WTC11 (cell line): Measurements from ENCODE around the gene METAP1. TPM values are rescaled to one million over a fixed set of nuclear protein-coding genes. Genes with fewer than 3 reads are reported as not detected.
A peak's percentile ranks its signal among the peaks of the same experiment; 100 is the strongest.

Source experiments
- ATF1 ChIP-seq: sonication (generic); formaldehyde crosslinking; IDR thresholded peaks from 2 replicates; pipeline ENCODE4 v1.8.1; 2023; ENCODE audit warnings: mild to moderate bottlenecking, moderate library complexity, missing genetic modification reagents
- CBFB ChIP-seq: sonication (generic); formaldehyde crosslinking; IDR thresholded peaks from 2 replicates; pipeline ENCODE4 v1.8.1; 2022; ENCODE audit warnings: mild to moderate bottlenecking, low read depth, missing genetic modification reagents
- ELF4 ChIP-seq: sonication (generic); formaldehyde crosslinking; IDR thresholded peaks from 2 replicates; pipeline ENCODE4 v1.8.1; 2022; ENCODE audit warnings: low read depth, mild to moderate bottlenecking, moderate library complexity, missing genetic modification reagents
- ESRRA ChIP-seq: sonication (generic); formaldehyde crosslinking; IDR thresholded peaks from 2 replicates; pipeline ENCODE4 v1.8.1; 2022; ENCODE audit warnings: mild to moderate bottlenecking, missing genetic modification reagents, borderline replicate concordance
- ETV6 ChIP-seq: sonication (generic); formaldehyde crosslinking; IDR thresholded peaks from 2 replicates; pipeline ENCODE4 v1.8.1; 2022; ENCODE audit warnings: mild to moderate bottlenecking, missing genetic modification reagents
- FOXJ3 ChIP-seq: sonication (generic); formaldehyde crosslinking; IDR thresholded peaks from 2 replicates; pipeline ENCODE4 v1.9.0; 2021; ENCODE audit warnings: missing genetic modification reagents, mild to moderate bottlenecking, borderline replicate concordance
- FOXK1 ChIP-seq: sonication (generic); formaldehyde crosslinking; IDR thresholded peaks from 2 replicates; pipeline ENCODE4 v1.8.0; 2022; ENCODE audit warnings: mild to moderate bottlenecking, moderate library complexity, missing genetic modification reagents
- HMGA2 ChIP-seq: fragments of 250-450 bp; sonication (Bioruptor Pico); IDR thresholded peaks from 2 replicates; pipeline ENCODE4 v1.4.0; 2021; ENCODE audit warnings: mild to moderate bottlenecking, moderate library complexity
- KAT7 ChIP-seq: sonication (generic); formaldehyde crosslinking; IDR thresholded peaks from 2 replicates; pipeline ENCODE4 v1.8.1; 2023; ENCODE audit warnings: missing genetic modification reagents, mild to moderate bottlenecking, borderline replicate concordance
- MXD4 ChIP-seq: fragments of 250-450 bp; sonication (Bioruptor Pico); IDR thresholded peaks from 2 replicates; pipeline ENCODE4 v1.8.0; 2021; ENCODE audit warnings: mild to moderate bottlenecking, moderate library complexity, borderline replicate concordance
- NFE2L1 ChIP-seq: sonication (generic); formaldehyde crosslinking; IDR thresholded peaks from 2 replicates; pipeline ENCODE4 v1.8.1; 2023; ENCODE audit warnings: missing genetic modification reagents
- SMAD4 ChIP-seq: sonication (generic); formaldehyde crosslinking; IDR thresholded peaks from 2 replicates; pipeline ENCODE4 v1.8.0; 2022; ENCODE audit warnings: mild to moderate bottlenecking, missing genetic modification reagents
- SOX15 ChIP-seq: fragments of 250-450 bp; sonication (Bioruptor Pico); IDR thresholded peaks from 2 replicates; pipeline ENCODE4 v1.9.0; 2021; ENCODE audit warnings: mild to moderate bottlenecking
- SP1 ChIP-seq: sonication (generic); formaldehyde crosslinking; conservative IDR thresholded peaks from 2 replicates; pipeline ENCODE4 v1.8.1; 2022; ENCODE audit warnings: missing genetic modification reagents
- TCF7 ChIP-seq: sonication (generic); formaldehyde crosslinking; IDR thresholded peaks from 2 replicates; pipeline ENCODE4 v1.8.0; 2022; ENCODE audit warnings: mild to moderate bottlenecking, low read depth, missing genetic modification reagents, moderate library complexity
- TEAD4 ChIP-seq: sonication (generic); formaldehyde crosslinking; IDR thresholded peaks from 2 replicates; pipeline ENCODE4 v1.8.0; 2022; ENCODE audit warnings: mild to moderate bottlenecking, missing genetic modification reagents
- ZNF121 ChIP-seq: sonication (generic); formaldehyde crosslinking; IDR thresholded peaks from 2 replicates; pipeline ENCODE4 v1.8.0; 2023; ENCODE audit warnings: missing genetic modification reagents
- ZNF219 ChIP-seq: sonication (generic); formaldehyde crosslinking; IDR thresholded peaks from 2 replicates; pipeline ENCODE4 v1.8.0; 2023; ENCODE audit warnings: missing genetic modification reagents, mild to moderate bottlenecking, borderline replicate concordance
- ZNF263 ChIP-seq: sonication (generic); formaldehyde crosslinking; IDR thresholded peaks from 2 replicates; pipeline ENCODE4 v1.8.1; 2022; ENCODE audit warnings: low read depth, mild to moderate bottlenecking, moderate library complexity, missing genetic modification reagents
- ZNF425 ChIP-seq: fragments of 250-450 bp; sonication (Bioruptor Pico); conservative IDR thresholded peaks from 2 replicates; pipeline ENCODE4 v1.9.0; 2021; ENCODE audit warnings: mild to moderate bottlenecking
- ZNF532 ChIP-seq: fragments of 250-450 bp; sonication (Bioruptor Pico); IDR thresholded peaks from 2 replicates; pipeline ENCODE4 v1.9.0; 2021; ENCODE audit warnings: mild to moderate bottlenecking, borderline replicate concordance
- ZNF671 ChIP-seq: fragments of 250-450 bp; sonication (Bioruptor Pico); IDR thresholded peaks from 2 replicates; pipeline ENCODE4 v1.8.0; 2021; ENCODE audit warnings: mild to moderate bottlenecking
- total RNA-seq: library from RNA; stranded (reverse); gene quantifications from 3 replicates; pipeline ENCODE4 v1.2.3, GENCODE V29; 2021
- TF ChIP-seq, protein P1 (sequence below): sonication (generic); formaldehyde crosslinking; IDR thresholded peaks from 2 replicates; pipeline ENCODE4 v1.8.0; 2022; ENCODE audit warnings: mild to moderate bottlenecking, missing genetic modification reagents
- TF ChIP-seq, protein P2 (sequence below): sonication (generic); formaldehyde crosslinking; IDR thresholded peaks from 2 replicates; pipeline ENCODE4 v1.8.1; 2023; ENCODE audit warnings: mild to moderate bottlenecking, moderate library complexity, missing genetic modification reagents
- TF ChIP-seq, protein P3 (sequence below): sonication (generic); formaldehyde crosslinking; IDR thresholded peaks from 2 replicates; pipeline ENCODE4 v1.8.1; 2022; ENCODE audit warnings: mild to moderate bottlenecking, moderate library complexity, missing genetic modification reagents
- TF ChIP-seq, protein P4 (sequence below): sonication (generic); formaldehyde crosslinking; IDR thresholded peaks from 2 replicates; pipeline ENCODE4 v1.8.1; 2022; ENCODE audit warnings: mild to moderate bottlenecking, missing genetic modification reagents, moderate library complexity, borderline replicate concordance

The METAP1 gene
- total RNA-seq, 1 experiment from 2014 or later = 102 TPM

DNA sequence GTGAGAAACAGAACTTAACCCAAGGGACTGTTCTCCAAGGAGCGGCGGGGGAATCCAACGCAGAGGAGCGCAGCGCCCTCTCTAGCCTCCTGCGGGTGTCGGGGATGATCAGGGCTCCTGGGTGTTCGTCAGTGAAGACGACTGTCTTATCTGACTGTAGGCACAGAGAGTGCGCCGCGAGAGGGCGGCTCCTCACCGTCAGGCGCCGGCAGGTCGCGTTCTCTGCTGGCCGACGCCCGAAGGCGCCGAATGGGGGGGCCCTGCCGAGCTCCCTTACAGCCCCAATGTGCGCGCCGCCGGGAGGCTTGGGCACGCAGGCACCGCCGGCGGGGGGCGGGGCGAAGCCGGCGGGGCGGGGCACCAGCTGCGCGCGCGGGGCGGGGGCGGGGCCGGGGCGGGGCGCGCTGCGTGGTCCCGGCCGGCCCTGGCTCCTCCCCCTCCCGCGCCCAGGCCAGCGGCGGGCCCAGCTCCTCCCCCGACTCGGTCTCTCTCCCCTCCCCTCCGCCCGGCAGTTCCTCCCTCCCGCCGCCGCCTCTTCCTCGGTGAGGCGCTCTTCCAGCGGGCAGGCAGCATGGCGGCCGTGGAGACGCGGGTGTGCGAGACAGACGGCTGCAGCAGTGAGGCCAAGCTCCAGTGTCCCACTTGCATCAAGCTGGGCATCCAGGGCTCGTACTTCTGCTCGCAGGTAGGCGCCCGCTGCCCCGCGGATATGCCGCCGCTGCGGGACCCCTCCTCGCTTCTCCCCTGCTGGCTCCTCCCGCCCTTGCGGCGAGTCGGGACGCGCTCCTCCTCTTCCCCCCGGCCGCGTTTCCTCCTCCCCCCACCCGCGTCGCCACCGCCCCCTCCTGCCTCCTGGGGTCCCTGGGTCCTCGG lies at the start of gene METAP1 (continued):
- TF ChIP-seq FOXJ3 (CRISPR knock-in tag) = no peak
- no peak for TF ChIP-seq ZNF121 (CRISPR knock-in tag)
- TF ChIP-seq, protein P1, sequence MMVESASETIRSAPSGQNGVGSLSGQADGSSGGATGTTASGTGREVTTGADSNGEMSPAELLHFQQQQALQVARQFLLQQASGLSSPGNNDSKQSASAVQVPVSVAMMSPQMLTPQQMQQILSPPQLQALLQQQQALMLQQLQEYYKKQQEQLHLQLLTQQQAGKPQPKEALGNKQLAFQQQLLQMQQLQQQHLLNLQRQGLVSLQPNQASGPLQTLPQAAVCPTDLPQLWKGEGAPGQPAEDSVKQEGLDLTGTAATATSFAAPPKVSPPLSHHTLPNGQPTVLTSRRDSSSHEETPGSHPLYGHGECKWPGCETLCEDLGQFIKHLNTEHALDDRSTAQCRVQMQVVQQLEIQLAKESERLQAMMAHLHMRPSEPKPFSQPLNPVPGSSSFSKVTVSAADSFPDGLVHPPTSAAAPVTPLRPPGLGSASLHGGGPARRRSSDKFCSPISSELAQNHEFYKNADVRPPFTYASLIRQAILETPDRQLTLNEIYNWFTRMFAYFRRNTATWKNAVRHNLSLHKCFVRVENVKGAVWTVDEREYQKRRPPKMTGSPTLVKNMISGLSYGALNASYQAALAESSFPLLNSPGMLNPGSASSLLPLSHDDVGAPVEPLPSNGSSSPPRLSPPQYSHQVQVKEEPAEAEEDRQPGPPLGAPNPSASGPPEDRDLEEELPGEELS (CRISPR knock-in tag) = no peak; the same call in 1 of the 2 replicates
- TF ChIP-seq, protein P2, sequence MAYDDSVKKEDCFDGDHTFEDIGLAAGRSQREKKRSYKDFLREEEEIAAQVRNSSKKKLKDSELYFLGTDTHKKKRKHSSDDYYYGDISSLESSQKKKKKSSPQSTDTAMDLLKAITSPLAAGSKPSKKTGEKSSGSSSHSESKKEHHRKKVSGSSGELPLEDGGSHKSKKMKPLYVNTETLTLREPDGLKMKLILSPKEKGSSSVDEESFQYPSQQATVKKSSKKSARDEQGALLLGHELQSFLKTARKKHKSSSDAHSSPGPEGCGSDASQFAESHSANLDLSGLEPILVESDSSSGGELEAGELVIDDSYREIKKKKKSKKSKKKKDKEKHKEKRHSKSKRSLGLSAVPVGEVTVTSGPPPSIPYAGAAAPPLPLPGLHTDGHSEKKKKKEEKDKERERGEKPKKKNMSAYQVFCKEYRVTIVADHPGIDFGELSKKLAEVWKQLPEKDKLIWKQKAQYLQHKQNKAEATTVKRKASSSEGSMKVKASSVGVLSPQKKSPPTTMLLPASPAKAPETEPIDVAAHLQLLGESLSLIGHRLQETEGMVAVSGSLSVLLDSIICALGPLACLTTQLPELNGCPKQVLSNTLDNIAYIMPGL (CRISPR knock-in tag) = peak; percentile 21; the same call in 1 of the 2 replicates
- TF ChIP-seq CBFB (CRISPR knock-in tag) = 0 out of 2 replicates have a peak, but pooled peaks have one; percentile 8
- TF ChIP-seq ZNF425 (CRISPR knock-in tag) = no peak
- no peak for TF ChIP-seq SOX15 (CRISPR knock-in tag)
- peak; percentile 59; the same call in 1 of the 2 replicates for TF ChIP-seq ZNF263 (CRISPR knock-in tag)
- TF ChIP-seq ATF1 (CRISPR knock-in tag) = no peak
- peak; percentile 42; the same call in 1 of the 2 replicates for TF ChIP-seq SP1
- no peak for TF ChIP-seq ZNF219 (CRISPR knock-in tag)
- TF ChIP-seq, protein P3, sequence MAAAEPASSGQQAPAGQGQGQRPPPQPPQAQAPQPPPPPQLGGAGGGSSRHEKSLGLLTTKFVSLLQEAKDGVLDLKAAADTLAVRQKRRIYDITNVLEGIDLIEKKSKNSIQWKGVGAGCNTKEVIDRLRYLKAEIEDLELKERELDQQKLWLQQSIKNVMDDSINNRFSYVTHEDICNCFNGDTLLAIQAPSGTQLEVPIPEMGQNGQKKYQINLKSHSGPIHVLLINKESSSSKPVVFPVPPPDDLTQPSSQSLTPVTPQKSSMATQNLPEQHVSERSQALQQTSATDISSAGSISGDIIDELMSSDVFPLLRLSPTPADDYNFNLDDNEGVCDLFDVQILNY (CRISPR knock-in tag) = peak; percentile 78; the same call in 1 of the 2 replicates
- TF ChIP-seq TCF7 = no peak
- TF ChIP-seq FOXK1 (CRISPR knock-in tag) = peak; percentile 61; the same call in 1 of the 2 replicates
- no peak for TF ChIP-seq ELF4 (CRISPR knock-in tag)
- TF ChIP-seq SMAD4 (CRISPR knock-in tag) = no peak
- TF ChIP-seq ESRRA (CRISPR knock-in tag) = no peak
- TF ChIP-seq MXD4 (CRISPR knock-in tag) = no peak
- TF ChIP-seq TEAD4 (CRISPR knock-in tag) = no peak
- TF ChIP-seq NFE2L1 (CRISPR knock-in tag) = 0 out of 2 replicates have a peak, but pooled peaks have one; percentile 16
- no peak for TF ChIP-seq HMGA2 (CRISPR knock-in tag)
- TF ChIP-seq, protein P4, sequence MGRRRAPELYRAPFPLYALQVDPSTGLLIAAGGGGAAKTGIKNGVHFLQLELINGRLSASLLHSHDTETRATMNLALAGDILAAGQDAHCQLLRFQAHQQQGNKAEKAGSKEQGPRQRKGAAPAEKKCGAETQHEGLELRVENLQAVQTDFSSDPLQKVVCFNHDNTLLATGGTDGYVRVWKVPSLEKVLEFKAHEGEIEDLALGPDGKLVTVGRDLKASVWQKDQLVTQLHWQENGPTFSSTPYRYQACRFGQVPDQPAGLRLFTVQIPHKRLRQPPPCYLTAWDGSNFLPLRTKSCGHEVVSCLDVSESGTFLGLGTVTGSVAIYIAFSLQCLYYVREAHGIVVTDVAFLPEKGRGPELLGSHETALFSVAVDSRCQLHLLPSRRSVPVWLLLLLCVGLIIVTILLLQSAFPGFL (CRISPR knock-in tag) = no peak
- TF ChIP-seq ETV6 (CRISPR knock-in tag) = peak; percentile 34; the same call in 1 of the 2 replicates
- TF ChIP-seq ZNF532 (CRISPR knock-in tag) = no peak
- peak; percentile 89; the same call in 1 of the 2 replicates for TF ChIP-seq KAT7 (CRISPR knock-in tag)
- TF ChIP-seq ZNF671 = peak; percentile 32; the same call in 1 of the 2 replicates
